Activated naive CD4-positive, alpha-beta T cell treated with anti-CD3 and anti-CD28 coated beads, Interleukin-2, amount 10 ng/mL, durations not matched to agents 7 days and 5 days (primary cell): Measurements from ENCODE around the gene NFIB.

Experiments
- CTCF ChIA-PET: fragments of 350-600 bp; sonication (Branson Sonifier 250); formaldehyde crosslinking; loops from one replicate; lab custom pipeline; 2021; ENCODE audit warnings: antibody characterized with exemption; lab: Charles Lee
- DNase-seq: peaks from one replicate; pipeline ENCODE4 v3.0.0-alpha.2; 2020
- H3K27ac Mint-ChIP-seq: one replicate; pipeline ENCODE4 v1.8.0; 2021; ENCODE audit warnings: mild to moderate bottlenecking, moderate library complexity, mixed read lengths
- H3K27me3 Mint-ChIP-seq: one replicate; pipeline ENCODE4 v1.8.0; 2021; ENCODE audit warnings: mild to moderate bottlenecking, mixed read lengths
- H3K36me3 Mint-ChIP-seq: one replicate; pipeline ENCODE4 v1.8.0; 2021; ENCODE audit warnings: mixed read lengths
- H3K4me1 Mint-ChIP-seq: one replicate; pipeline ENCODE4 v1.8.0; 2021; ENCODE audit warnings: mixed read lengths
- H3K4me3 Mint-ChIP-seq: one replicate; pipeline ENCODE4 v1.8.0; 2021; ENCODE audit warnings: mild to moderate bottlenecking, moderate library complexity, mixed read lengths
- H3K9me3 Mint-ChIP-seq: one replicate; pipeline ENCODE4 v1.8.0; 2021; ENCODE audit warnings: mixed read lengths

The NFIB gene

DNA sequence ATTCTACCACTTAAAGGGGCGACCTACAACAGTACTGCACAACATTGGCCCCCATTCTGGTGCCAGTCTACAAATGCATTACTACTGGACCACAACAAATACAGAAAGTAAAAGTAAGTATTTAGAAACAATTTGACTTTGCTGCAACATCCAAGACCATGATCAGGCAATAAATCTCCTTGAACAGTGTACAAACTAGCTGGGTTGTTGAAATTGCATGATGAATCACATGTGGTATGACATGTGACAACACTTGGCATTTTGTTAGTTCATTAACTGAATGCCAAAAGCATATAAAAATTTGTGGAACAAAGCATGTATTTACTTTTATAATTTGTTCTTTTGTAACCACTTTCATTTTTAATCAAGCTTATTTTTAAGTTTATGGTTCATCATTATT, 270.5 kb downstream of the NFIB start:
- CTCF ChIA-PET = no interaction called here
- Mint-ChIP-seq H3K27me3 (no peaks in the 10 kb centered on the region), H3K27ac (no peak overlapping the region), H3K4me1 (no peaks in the 10 kb centered on the region), H3K9me3 (peaks cover 2% of the 10 kb centered on the region), H3K36me3 (no peaks in the 10 kb centered on the region), H3K4me3 (no peak overlapping the region)
- no peak for DNase-seq

DNA sequence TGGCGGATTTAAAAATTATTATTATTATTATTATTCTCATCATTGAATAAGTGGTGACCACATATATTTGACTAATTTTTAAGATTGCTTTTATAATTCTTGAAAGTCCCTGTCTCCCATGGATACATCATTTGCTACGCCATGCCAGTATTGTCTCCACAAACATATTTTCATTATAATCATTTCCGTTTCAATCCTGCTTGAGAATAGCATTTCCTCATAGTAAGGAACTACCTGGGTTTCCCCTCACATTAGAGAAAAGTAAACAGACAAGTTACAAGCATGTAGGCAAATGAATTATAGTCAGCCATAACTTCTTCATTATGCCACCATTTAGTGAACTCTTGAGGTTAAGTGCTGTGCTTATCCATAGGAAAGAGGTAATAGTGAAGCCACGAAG, 276.6 kb downstream of the NFIB start:
- Mint-ChIP-seq H3K4me3 (no peak overlapping the region), H3K4me1 (no peaks in the 10 kb centered on the region), H3K27ac (no peak overlapping the region), H3K9me3 (no peaks in the 10 kb centered on the region), H3K36me3 (no peaks in the 10 kb centered on the region), H3K27me3 (no peaks in the 10 kb centered on the region)
- CTCF ChIA-PET = no interaction called here
- DNase-seq = no peak

DNA sequence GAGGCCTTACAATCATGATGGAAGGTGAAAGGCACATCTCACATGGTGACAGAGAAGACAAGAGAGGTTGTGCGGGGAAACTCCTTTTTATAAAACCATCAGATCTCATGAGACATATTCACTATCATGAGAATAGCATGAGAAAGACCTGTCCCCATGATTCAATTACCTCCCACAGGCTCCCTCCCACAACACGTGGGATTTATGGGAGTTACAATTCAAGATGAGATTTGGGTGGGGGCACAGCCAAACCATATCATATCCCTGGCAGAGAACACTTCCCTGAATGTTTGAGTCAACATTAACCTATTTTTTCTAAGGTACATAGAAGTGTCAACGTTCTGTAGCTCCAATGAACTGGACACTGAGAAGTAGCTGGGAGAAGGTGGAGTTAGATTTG, 280.9 kb downstream of the NFIB start:
- no peak for DNase-seq
- no peaks in the 10 kb centered on the region for H3K36me3 Mint-ChIP-seq
- H3K9me3 Mint-ChIP-seq = no peaks in the 10 kb centered on the region
- no peaks in the 10 kb centered on the region for H3K27me3 Mint-ChIP-seq
- H3K27ac Mint-ChIP-seq = no peak overlapping the region
- H3K4me1 Mint-ChIP-seq = no peaks in the 10 kb centered on the region
- CTCF ChIA-PET = no interaction called here
- H3K4me3 Mint-ChIP-seq = no peak overlapping the region
